Right hindlimb (tissue), 1 donor: ENCODE data around the gene BABAM2.
"Not testable (repeated sequence)": the region's sequence is repeated elsewhere in the genome, so short reads cannot be mapped to it uniquely, and the experiment has no call there.

ENCODE experiments used
- DNase-seq: peaks from one replicate; pipeline ENCODE4 v3.0.0-alpha.2; 2018

BABAM2 gene

GRCh38 chr2:28367667-28368356 lies 477.3 kb downstream of the BABAM2 start:
- DNase-seq: no peak

GRCh38 chr2:28368357-28368798 lies 477.8 kb downstream of the BABAM2 start:
- DNase-seq: no peak

- no peak for DNase-seq
These were observed 478.8 kb downstream of the BABAM2 start for GRCh38 chr2:28369358-28369757.

- DNase-seq: no peak
These were observed 479.8 kb downstream of the BABAM2 start for GRCh38 chr2:28370354-28370753.

GRCh38 chr2:28371728-28372127 lies 481.2 kb downstream of the BABAM2 start:
- not testable (repeated sequence) for DNase-seq

DNA sequence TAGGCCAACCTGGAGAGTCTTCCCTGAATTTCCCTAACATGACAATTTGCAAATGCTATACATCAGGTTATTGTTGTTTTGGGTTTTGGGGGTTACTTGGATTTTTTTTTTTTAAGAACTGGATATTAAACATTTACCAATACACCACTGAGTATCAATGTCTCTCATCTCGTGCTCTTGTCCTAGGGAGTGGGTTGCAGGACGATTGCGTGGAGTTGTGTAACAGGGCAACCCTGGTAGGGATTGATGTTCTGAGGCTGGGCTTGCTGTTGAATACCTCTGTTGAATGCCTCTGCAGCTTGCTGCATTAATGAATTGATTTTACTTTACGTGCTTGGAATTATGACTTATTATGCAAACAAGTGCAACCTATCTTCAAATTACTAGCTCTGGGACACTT lies 483.3 kb downstream of the BABAM2 start:
- no peak for DNase-seq

DNA sequence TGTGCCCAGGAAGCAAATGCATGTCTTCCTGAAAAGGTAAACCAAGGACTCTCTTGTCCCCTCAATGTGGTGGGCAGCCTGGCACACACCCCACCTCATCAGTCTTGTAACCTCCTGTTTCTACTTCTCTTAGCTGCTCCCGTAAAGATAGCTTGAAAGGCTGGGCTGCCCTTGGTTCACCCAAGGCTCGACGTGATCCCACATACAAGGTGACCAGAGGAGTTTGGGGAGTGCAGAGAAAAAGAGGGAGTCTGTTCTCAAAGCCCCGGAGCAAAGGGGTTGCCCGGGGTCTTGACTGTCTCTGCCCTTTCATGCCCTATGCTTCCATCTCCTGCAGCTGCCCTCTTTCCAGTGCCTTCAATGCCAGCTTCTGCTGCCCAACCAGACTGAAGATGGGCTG lies 483.8 kb downstream of the BABAM2 start:
- no peak for DNase-seq

DNA sequence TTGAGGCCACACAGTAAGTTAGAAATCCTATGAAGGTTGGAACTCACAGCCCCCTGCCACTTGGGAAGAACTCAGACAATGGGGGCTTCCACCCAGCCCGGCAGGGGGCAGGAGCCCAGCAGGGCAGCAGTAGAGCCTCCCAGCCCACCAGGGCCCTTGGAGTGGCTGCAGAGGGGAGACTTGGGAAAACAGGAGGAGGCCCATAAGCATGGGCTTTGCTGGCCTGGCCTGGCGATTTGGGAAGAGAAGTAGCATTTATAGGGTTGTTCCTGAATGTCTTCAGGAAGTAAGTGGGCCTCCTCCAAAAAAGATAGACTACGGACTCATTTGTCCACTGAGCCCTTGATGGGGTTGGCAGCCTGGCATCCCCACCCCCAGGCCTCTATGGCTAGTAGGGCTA lies 484.7 kb downstream of the BABAM2 start:
- no peak for DNase-seq

DNA sequence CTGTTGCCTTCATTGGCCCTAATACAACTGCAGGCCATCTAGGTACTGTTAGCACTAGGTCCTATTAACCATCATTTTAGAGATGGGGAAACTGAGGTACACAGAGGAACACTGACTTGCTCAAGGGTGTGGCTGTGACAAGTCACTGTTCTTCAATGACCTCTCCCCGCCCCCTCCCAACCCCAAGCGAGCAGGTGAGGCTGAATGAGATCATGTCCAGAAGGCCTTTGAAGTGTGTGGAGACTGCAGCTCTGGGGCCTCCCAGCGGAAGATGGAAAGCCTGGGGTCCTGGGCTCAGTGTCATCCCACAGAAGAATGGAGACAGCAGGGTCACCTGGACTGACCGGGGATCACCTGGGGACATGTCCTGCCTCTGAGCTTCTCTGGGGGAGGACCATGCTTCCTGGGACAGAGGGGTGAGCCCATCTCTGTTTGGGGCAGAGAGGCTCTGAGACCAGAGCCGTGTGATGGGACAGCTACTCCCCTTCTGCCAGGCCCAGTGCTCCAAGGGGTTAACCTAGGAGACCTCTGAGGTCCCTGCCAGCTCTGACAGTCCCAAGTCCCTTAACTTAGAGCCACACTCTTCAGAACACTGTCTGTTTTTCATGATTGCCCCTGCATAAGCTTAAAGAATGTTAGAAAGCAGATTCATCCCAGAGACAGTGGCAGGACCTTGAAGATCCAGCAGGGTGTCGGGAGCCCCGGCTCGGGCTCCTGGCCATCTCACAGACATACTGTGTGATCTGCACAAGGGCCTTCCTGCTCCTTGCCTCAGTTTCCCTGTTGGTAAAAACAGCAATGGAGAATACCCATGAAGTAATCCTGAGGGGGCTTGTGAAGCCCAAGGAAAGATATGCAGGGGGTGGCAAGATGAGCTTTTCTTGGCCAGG lies 485.5 kb downstream of the BABAM2 start:
- no peak for DNase-seq

GRCh38 chr2:28377195-28377816 lies 486.8 kb downstream of the BABAM2 start:
- no peak for DNase-seq

- peak; percentile 70 for DNase-seq
These were observed 487.6 kb downstream of the BABAM2 start for GRCh38 chr2:28377984-28378678.

GRCh38 chr2:28378679-28379584 lies 488.4 kb downstream of the BABAM2 start:
- no peak for DNase-seq

DNA sequence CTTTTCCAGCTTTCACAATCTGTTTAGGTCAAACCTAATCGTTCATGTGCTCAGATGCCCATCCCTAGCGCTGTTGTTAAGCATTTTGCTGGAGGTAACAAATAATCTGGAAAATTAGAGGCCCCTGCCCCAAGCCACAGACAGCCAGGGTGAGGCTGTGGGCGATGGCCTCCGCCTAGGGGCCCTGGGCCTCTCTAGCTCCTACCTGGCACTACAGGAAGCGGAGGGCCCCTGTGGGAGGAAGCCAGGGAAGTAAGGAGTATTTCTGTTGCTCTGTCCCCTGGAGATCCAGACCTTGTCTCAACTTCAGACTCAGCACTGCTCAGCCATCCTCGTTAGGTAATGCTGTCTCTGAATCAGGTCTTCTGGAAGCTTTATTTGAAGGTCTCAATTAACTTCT lies 489.7 kb downstream of the BABAM2 start:
- DNase-seq: no peak

- no peak for DNase-seq
These were observed 491.0 kb downstream of the BABAM2 start for GRCh38 chr2:28381225-28382180.

GRCh38 chr2:28382755-28383154 lies 492.2 kb downstream of the BABAM2 start:
- DNase-seq: no peak

DNA sequence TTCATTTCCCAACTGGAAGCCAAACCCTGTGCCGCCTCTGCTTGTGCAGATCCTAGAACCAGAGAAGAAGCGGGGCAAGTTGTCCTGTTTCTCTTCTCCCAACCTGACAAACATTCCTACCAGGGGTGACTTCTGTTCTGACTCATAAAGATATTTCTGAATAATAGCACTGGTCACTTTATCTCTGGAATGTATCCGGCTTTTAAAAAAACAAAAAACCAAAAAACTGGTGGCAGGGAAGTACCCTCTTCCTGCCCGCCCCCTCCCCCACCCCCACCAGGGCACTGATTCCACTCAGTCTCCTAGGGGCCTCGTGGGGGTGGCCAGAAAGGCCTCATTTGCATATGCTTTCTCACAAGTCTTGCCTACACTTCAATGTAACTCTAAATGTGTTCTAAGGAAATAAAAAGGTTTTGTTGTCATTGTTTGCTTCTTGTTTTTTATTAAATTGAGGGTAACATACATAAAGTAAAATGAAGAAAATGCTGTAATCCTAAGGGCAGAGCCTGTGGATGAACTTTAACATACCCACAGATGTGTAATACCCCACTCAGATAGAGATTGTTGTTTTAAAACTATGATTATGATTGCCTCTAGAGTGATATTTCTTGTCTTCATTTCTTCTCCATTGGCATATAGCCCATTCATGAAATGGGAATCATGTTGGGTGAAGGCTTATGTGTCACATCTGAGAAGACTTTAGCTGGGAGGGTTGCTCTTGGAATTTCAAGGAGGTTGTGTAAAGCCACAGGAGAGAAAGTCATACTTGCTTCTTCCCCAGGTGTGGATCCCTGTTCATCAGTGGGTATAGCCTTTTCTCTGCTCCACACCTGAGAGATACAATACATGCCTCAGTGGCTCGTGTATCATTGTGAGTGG lies 496.8 kb downstream of the BABAM2 start:
- no peak for DNase-seq
